Measurements from ENCODE around the gene CNTNAP2.

Gene CNTNAP2

DNA sequence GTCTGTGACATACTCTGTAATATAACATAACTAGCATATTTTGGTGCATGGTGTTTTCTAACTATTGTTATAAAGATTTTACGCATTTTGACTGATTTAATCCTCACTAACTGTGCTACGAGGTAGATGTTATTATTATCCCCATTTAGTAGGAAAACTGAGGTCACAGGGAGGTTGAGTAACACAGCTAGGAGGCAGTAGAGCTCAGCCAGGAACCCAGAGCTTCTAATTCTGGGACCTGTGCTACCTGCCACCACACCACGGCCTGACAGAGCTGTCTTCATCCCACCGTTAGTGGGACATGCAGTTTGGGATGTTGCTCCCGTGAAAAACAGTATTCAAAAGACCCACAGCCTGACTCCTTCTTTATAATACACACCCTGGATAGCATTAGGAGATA, 962.5 kb downstream of the CNTNAP2 start:
- Histone ChIP-seq H3K9ac (ENCODE audit: low read length) (no peak overlapping the region), H4K91ac (ENCODE audit: low read depth, low read length) (no peak overlapping the region), H4K12ac (ENCODE audit: low read depth, low read length) (no peak overlapping the region), H3K27me3 (ENCODE audit: insufficient read depth, low read length) (no peaks in the 10 kb centered on the region), H3K4me2 (ENCODE audit: low read length) (no peak overlapping the region), H3K14ac (ENCODE audit: low read length) (no peak overlapping the region), H2AFZ (ENCODE audit: insufficient read depth, low read length, poor library complexity) (no peak overlapping the region), H3K4ac (ENCODE audit: low read depth, low read length) (no peak overlapping the region), H3K18ac (ENCODE audit: low read length) (no peak overlapping the region), H2AK5ac (ENCODE audit: low read length) (no peak overlapping the region), H3K79me2 (ENCODE audit: control insufficient read depth, insufficient read depth, low read length, poor library complexity) (no peaks in the 10 kb centered on the region), H3K23ac (ENCODE audit: low read length) (no peak overlapping the region), H3K4me1 (ENCODE audit: control insufficient read depth in 1 of 2, insufficient read depth in 2 of 2, low read length in 2 of 2) (no peaks in the 10 kb centered on the region), H2BK5ac (ENCODE audit: low read depth, low read length, poor library complexity) (no peak overlapping the region), H3K79me1 (ENCODE audit: low read length) (no peaks in the 10 kb centered on the region), H2BK120ac (ENCODE audit: insufficient read depth, low read length, poor library complexity) (no peak overlapping the region), H3K36me3 (ENCODE audit: control insufficient read depth in 1 of 2, insufficient read depth in 2 of 2, low read length in 2 of 2) (no peaks in the 10 kb centered on the region), H2BK12ac (ENCODE audit: low read length) (no peak overlapping the region), H3K4me3 (ENCODE audit: low read depth, low read length) (no peak overlapping the region), H3K9me3 (ENCODE audit: insufficient read depth, low read depth, low read length) (peaks cover 3% of the 10 kb centered on the region), H4K8ac (ENCODE audit: low read depth, low read length) (no peak overlapping the region), H3K27ac (ENCODE audit: low read depth, low read length) (no peak overlapping the region)
- DNase-seq: no peak
- WGBS (ENCODE audit: extremely low coverage, insufficient coverage, insufficient read length): no CpG with 5 or more reads among the region's 5 CpGs

- no peak for DNase-seq
- H2BK5ac ChIP-seq (ENCODE audit: low read depth, low read length, poor library complexity): no peak overlapping the region
- H3K4ac ChIP-seq (ENCODE audit: low read depth, low read length): no peak overlapping the region
- no peak overlapping the region for H3K27ac ChIP-seq (ENCODE audit: low read depth, low read length)
- H3K18ac ChIP-seq (ENCODE audit: low read length): no peak overlapping the region
- H3K4me3 ChIP-seq (ENCODE audit: low read depth, low read length): no peak overlapping the region
- no peaks in the 10 kb centered on the region for H3K79me2 ChIP-seq (ENCODE audit: control insufficient read depth, insufficient read depth, low read length, poor library complexity)
- H3K9ac ChIP-seq (ENCODE audit: low read length): no peak overlapping the region
- H4K91ac ChIP-seq (ENCODE audit: low read depth, low read length): no peak overlapping the region
- no peak overlapping the region for H2AK5ac ChIP-seq (ENCODE audit: low read length)
- H3K4me1 ChIP-seq (ENCODE audit: control insufficient read depth in 1 of 2, insufficient read depth in 2 of 2, low read length in 2 of 2): no peaks in the 10 kb centered on the region
- H2BK120ac ChIP-seq (ENCODE audit: insufficient read depth, low read length, poor library complexity): no peak overlapping the region
- no peak overlapping the region for H3K23ac ChIP-seq (ENCODE audit: low read length)
- H3K27me3 ChIP-seq (ENCODE audit: insufficient read depth, low read length): no peaks in the 10 kb centered on the region
- peaks cover 3% of the 10 kb centered on the region for H3K9me3 ChIP-seq (ENCODE audit: insufficient read depth, low read depth, low read length)
- H3K36me3 ChIP-seq (ENCODE audit: control insufficient read depth in 1 of 2, insufficient read depth in 2 of 2, low read length in 2 of 2): no peaks in the 10 kb centered on the region
- no peak overlapping the region for H2AFZ ChIP-seq (ENCODE audit: insufficient read depth, low read length, poor library complexity)
- no peak overlapping the region for H3K14ac ChIP-seq (ENCODE audit: low read length)
- no CpG with 5 or more reads among the region's 2 CpGs for WGBS (ENCODE audit: extremely low coverage, insufficient coverage, insufficient read length)
- no peaks in the 10 kb centered on the region for H3K79me1 ChIP-seq (ENCODE audit: low read length)
- H2BK12ac ChIP-seq (ENCODE audit: low read length): no peak overlapping the region
- H4K8ac ChIP-seq (ENCODE audit: low read depth, low read length): no peak overlapping the region
- H3K4me2 ChIP-seq (ENCODE audit: low read length): no peak overlapping the region
- H4K12ac ChIP-seq (ENCODE audit: low read depth, low read length): no peak overlapping the region
Observed at GRCh38 chr7:147079921-147080420, 963.4 kb downstream of the CNTNAP2 start.

DNA sequence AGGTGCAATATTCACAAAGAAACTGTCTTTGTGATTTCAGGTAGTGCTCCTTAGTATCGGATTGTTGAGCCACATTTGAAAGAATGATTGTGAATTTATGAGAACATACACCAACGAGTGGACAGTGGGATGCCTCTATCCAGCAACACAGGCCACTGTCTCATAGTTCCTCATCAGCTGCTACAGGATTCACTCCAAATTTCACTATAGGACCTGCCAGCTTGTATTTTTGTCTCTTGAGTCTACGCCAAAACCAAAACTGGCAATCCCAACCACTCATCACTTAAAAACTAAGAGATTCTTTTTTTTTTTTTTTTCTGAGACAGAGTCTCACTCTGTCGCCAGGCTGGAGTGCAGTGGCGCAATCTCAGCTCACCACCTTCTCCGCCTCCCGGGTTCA, 964.5 kb downstream of the CNTNAP2 start:
- H3K18ac ChIP-seq (ENCODE audit: low read length): no peak overlapping the region
- no peak overlapping the region for H3K4ac ChIP-seq (ENCODE audit: low read depth, low read length)
- H3K14ac ChIP-seq (ENCODE audit: low read length): no peak overlapping the region
- H2BK120ac ChIP-seq (ENCODE audit: insufficient read depth, low read length, poor library complexity): no peak overlapping the region
- no peaks in the 10 kb centered on the region for H3K79me1 ChIP-seq (ENCODE audit: low read length)
- H3K4me3 ChIP-seq (ENCODE audit: low read depth, low read length): no peak overlapping the region
- WGBS (ENCODE audit: extremely low coverage, insufficient coverage, insufficient read length): no CpG with 5 or more reads among the region's 7 CpGs
- no peak overlapping the region for H2BK5ac ChIP-seq (ENCODE audit: low read depth, low read length, poor library complexity)
- H2AFZ ChIP-seq (ENCODE audit: insufficient read depth, low read length, poor library complexity): no peak overlapping the region
- H4K8ac ChIP-seq (ENCODE audit: low read depth, low read length): no peak overlapping the region
- no peaks in the 10 kb centered on the region for H3K4me1 ChIP-seq (ENCODE audit: control insufficient read depth in 1 of 2, insufficient read depth in 2 of 2, low read length in 2 of 2)
- no peak overlapping the region for H2AK5ac ChIP-seq (ENCODE audit: low read length)
- H3K36me3 ChIP-seq (ENCODE audit: control insufficient read depth in 1 of 2, insufficient read depth in 2 of 2, low read length in 2 of 2): no peaks in the 10 kb centered on the region
- H3K27ac ChIP-seq (ENCODE audit: low read depth, low read length): no peak overlapping the region
- no peak overlapping the region for H4K91ac ChIP-seq (ENCODE audit: low read depth, low read length)
- H3K9ac ChIP-seq (ENCODE audit: low read length): no peak overlapping the region
- peaks cover 3% of the 10 kb centered on the region for H3K9me3 ChIP-seq (ENCODE audit: insufficient read depth, low read depth, low read length)
- H3K4me2 ChIP-seq (ENCODE audit: low read length): no peak overlapping the region
- no peak overlapping the region for H2BK12ac ChIP-seq (ENCODE audit: low read length)
- H4K12ac ChIP-seq (ENCODE audit: low read depth, low read length): no peak overlapping the region
- no peaks in the 10 kb centered on the region for H3K79me2 ChIP-seq (ENCODE audit: control insufficient read depth, insufficient read depth, low read length, poor library complexity)
- no peak for DNase-seq
- H3K27me3 ChIP-seq (ENCODE audit: insufficient read depth, low read length): no peaks in the 10 kb centered on the region
- H3K23ac ChIP-seq (ENCODE audit: low read length): no peak overlapping the region

- WGBS (ENCODE audit: extremely low coverage, insufficient coverage, insufficient read length): no CpG with 5 or more reads among the region's 4 CpGs
- Histone ChIP-seq H3K9ac (ENCODE audit: low read length) (no peak overlapping the region), H2AFZ (ENCODE audit: insufficient read depth, low read length, poor library complexity) (no peak overlapping the region), H3K4me2 (ENCODE audit: low read length) (no peak overlapping the region), H4K12ac (ENCODE audit: low read depth, low read length) (no peak overlapping the region), H3K27me3 (ENCODE audit: insufficient read depth, low read length) (no peaks in the 10 kb centered on the region), H4K91ac (ENCODE audit: low read depth, low read length) (no peak overlapping the region), H3K79me1 (ENCODE audit: low read length) (no peaks in the 10 kb centered on the region), H3K4me1 (ENCODE audit: control insufficient read depth in 1 of 2, insufficient read depth in 2 of 2, low read length in 2 of 2) (no peaks in the 10 kb centered on the region), H2AK5ac (ENCODE audit: low read length) (no peak overlapping the region), H2BK5ac (ENCODE audit: low read depth, low read length, poor library complexity) (no peak overlapping the region), H3K4ac (ENCODE audit: low read depth, low read length) (no peak overlapping the region), H3K23ac (ENCODE audit: low read length) (no peak overlapping the region), H3K27ac (ENCODE audit: low read depth, low read length) (no peak overlapping the region), H2BK12ac (ENCODE audit: low read length) (no peak overlapping the region), H3K18ac (ENCODE audit: low read length) (no peak overlapping the region), H3K9me3 (ENCODE audit: insufficient read depth, low read depth, low read length) (no peaks in the 10 kb centered on the region), H2BK120ac (ENCODE audit: insufficient read depth, low read length, poor library complexity) (no peak overlapping the region), H3K14ac (ENCODE audit: low read length) (no peak overlapping the region), H3K4me3 (ENCODE audit: low read depth, low read length) (no peak overlapping the region), H4K8ac (ENCODE audit: low read depth, low read length) (no peak overlapping the region), H3K36me3 (ENCODE audit: control insufficient read depth in 1 of 2, insufficient read depth in 2 of 2, low read length in 2 of 2) (no peaks in the 10 kb centered on the region), H3K79me2 (ENCODE audit: control insufficient read depth, insufficient read depth, low read length, poor library complexity) (no peaks in the 10 kb centered on the region)
- DNase-seq: no peak
Observed at GRCh38 chr7:147089051-147089461, 972.5 kb downstream of the CNTNAP2 start.
